ENCODE data around the gene CACNA1H. TPM values are rescaled to one million over a fixed set of nuclear protein-coding genes. Genes with fewer than 3 reads are reported as not detected.

Gene CACNA1H
- total RNA-seq, 4 donors from 2014 or later = 225 to 361 (median 259) TPM

DNA sequence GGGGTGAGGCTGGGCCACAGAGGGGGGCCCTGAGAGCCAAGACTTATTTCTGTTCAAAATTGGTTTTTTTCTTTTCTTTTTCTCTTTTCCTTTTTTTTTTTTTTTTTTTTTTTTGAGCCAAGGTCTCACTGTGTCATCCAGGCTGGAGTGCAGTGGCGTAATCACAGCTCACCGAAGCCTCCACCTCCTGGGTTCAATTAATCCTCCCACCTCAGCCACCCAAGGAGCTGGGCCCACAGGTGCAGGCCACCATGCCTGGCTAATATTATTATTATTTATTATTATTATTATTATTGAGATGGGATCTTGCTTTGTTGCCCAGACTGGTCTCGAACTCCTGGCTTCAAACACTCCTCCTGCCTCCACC lies 17.5 kb upstream of the CACNA1H start:
- Histone ChIP-seq H3K9me3 (no peaks in the 10 kb centered on the region), H3K27me3 (peaks cover 0 to under 1% (median 0%) of the 10 kb centered on the region in 4 donors), H3K27ac (replicated peaks in 1 of 4) (no peak overlapping the region), H3K4me1 (no peaks in the 10 kb centered on the region), H3K4me3 (no peak overlapping the region), H3K36me3 (no peaks in the 10 kb centered on the region)
- TF ChIP-seq POLR2AphosphoS5 (IDR thresholded peaks at IDR 0.05) = no peak
- no peak for TF ChIP-seq POLR2A (IDR thresholded peaks at IDR 0.05; ENCODE audit: low read depth)
- TF ChIP-seq, protein P1, sequence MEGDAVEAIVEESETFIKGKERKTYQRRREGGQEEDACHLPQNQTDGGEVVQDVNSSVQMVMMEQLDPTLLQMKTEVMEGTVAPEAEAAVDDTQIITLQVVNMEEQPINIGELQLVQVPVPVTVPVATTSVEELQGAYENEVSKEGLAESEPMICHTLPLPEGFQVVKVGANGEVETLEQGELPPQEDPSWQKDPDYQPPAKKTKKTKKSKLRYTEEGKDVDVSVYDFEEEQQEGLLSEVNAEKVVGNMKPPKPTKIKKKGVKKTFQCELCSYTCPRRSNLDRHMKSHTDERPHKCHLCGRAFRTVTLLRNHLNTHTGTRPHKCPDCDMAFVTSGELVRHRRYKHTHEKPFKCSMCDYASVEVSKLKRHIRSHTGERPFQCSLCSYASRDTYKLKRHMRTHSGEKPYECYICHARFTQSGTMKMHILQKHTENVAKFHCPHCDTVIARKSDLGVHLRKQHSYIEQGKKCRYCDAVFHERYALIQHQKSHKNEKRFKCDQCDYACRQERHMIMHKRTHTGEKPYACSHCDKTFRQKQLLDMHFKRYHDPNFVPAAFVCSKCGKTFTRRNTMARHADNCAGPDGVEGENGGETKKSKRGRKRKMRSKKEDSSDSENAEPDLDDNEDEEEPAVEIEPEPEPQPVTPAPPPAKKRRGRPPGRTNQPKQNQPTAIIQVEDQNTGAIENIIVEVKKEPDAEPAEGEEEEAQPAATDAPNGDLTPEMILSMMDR (IDR thresholded peaks at IDR 0.05) = no peak
- TF ChIP-seq EP300 (IDR thresholded peaks at IDR 0.05) = no peak
- DNase-seq (ENCODE audit: extremely low spot score) = no peak
- intact Hi-C loops (cut with DNase I) = no loop called here
- WGBS = 81% methylated on average over 3 of the region's 3 CpGs

- no peak for TF ChIP-seq POLR2AphosphoS5 (IDR thresholded peaks at IDR 0.05)
- no peak for TF ChIP-seq EP300 (IDR thresholded peaks at IDR 0.05)
- TF ChIP-seq, protein P1 (IDR thresholded peaks at IDR 0.05) = no peak
- no peak for TF ChIP-seq POLR2A (IDR thresholded peaks at IDR 0.05; ENCODE audit: low read depth)
- WGBS = 85% methylated on average over 24 of the region's 24 CpGs
- DNase-seq (ENCODE audit: extremely low spot score) = no peak
- H3K36me3 ChIP-seq = no peaks in the 10 kb centered on the region
- peaks cover 0 to 19% (median 0%) of the 10 kb centered on the region in 4 donors for H3K27me3 ChIP-seq
- H3K9me3 ChIP-seq = no peaks in the 10 kb centered on the region
- H3K4me3 ChIP-seq = no peak overlapping the region
- intact Hi-C loops (cut with DNase I) = no loop called here
- no peak overlapping the region for H3K27ac ChIP-seq (replicated peaks in 1 of 4)
- H3K4me1 ChIP-seq = no peaks in the 10 kb centered on the region
Measured at GRCh38 chr16:1137604-1138003, 15.3 kb upstream of the CACNA1H start.

GRCh38 chr16:1140582-1141162 lies 12.2 kb upstream of the CACNA1H start:
- intact Hi-C loops (cut with DNase I) = no loop called here
- Histone ChIP-seq H3K27ac (replicated peaks in 1 of 4) (no peak overlapping the region), H3K4me1 (no peaks in the 10 kb centered on the region), H3K27me3 (peaks cover 0 to 19% (median 0%) of the 10 kb centered on the region in 4 donors), H3K9me3 (no peaks in the 10 kb centered on the region), H3K36me3 (no peaks in the 10 kb centered on the region), H3K4me3 (no peak overlapping the region)
- DNase-seq (ENCODE audit: extremely low spot score) = no peak
- TF ChIP-seq POLR2A (IDR thresholded peaks at IDR 0.05; ENCODE audit: low read depth) = no peak
- TF ChIP-seq, protein P1 (IDR thresholded peaks at IDR 0.05) = no peak
- no peak for TF ChIP-seq EP300 (IDR thresholded peaks at IDR 0.05)
- no peak for TF ChIP-seq POLR2AphosphoS5 (IDR thresholded peaks at IDR 0.05)
- WGBS = 83% methylated on average over 23 of the region's 23 CpGs

DNA sequence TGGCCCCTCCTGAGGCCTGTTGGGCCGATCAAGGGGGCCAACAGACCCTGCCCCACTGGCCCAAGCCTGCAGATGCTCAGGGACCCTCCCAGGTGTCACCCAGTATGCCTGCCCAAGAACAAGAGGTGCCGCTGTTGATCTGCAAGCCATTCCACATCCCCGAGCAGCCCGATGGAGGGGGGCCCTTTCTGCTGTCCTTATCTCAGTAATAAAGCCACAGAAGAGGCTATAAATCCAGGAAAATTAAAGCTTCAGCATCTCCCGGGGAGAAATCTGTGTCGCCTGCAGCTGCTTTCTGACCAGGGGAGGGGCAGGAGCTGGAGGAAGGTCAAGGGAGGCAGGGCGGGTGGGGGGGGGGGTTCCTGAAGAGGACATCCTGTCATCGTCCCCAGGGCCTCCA lies 11.7 kb upstream of the CACNA1H start:
- TF ChIP-seq, protein P1 (IDR thresholded peaks at IDR 0.05) = no peak
- TF ChIP-seq EP300 (IDR thresholded peaks at IDR 0.05) (no peak), POLR2AphosphoS5 (IDR thresholded peaks at IDR 0.05) (no peak), POLR2A (IDR thresholded peaks at IDR 0.05; ENCODE audit: low read depth) (no peak)
- Histone ChIP-seq H3K27ac (replicated peaks in 1 of 4) (no peak overlapping the region), H3K36me3 (no peaks in the 10 kb centered on the region), H3K27me3 (peaks cover 0 to 19% (median 0%) of the 10 kb centered on the region in 4 donors), H3K4me1 (no peaks in the 10 kb centered on the region), H3K9me3 (no peaks in the 10 kb centered on the region), H3K4me3 (no peak overlapping the region)
- no peak for DNase-seq (ENCODE audit: extremely low spot score)
- intact Hi-C loops (cut with DNase I) = no loop called here
- 71% methylated on average over 4 of the region's 8 CpGs for WGBS

GRCh38 chr16:1141716-1142115 lies 11.2 kb upstream of the CACNA1H start:
- Histone ChIP-seq H3K4me3 (no peak overlapping the region), H3K4me1 (no peaks in the 10 kb centered on the region), H3K27ac (replicated peaks in 1 of 4) (no peak overlapping the region), H3K36me3 (no peaks in the 10 kb centered on the region), H3K27me3 (peaks cover 0 to 19% (median 0%) of the 10 kb centered on the region in 4 donors), H3K9me3 (no peaks in the 10 kb centered on the region)
- WGBS = 78% methylated on average over 6 of the region's 8 CpGs
- no peak for DNase-seq (ENCODE audit: extremely low spot score)
- TF ChIP-seq, protein P1 (IDR thresholded peaks at IDR 0.05) = no peak
- TF ChIP-seq POLR2A (IDR thresholded peaks at IDR 0.05; ENCODE audit: low read depth) (no peak), EP300 (IDR thresholded peaks at IDR 0.05) (no peak), POLR2AphosphoS5 (IDR thresholded peaks at IDR 0.05) (no peak)
- intact Hi-C loops (cut with DNase I) = no loop called here
